Endothelial cell of umbilical vein (primary cell): ENCODE data around the gene AUTS2. TPM values are rescaled to one million over a fixed set of nuclear protein-coding genes. Genes with fewer than 3 reads are reported as not detected.

Source experiments
- BruUV-seq: library from RNA; stranded (reverse); fragments of 400-500 nt; replicated peaks from 2 replicates; lab custom pipeline; 2021; lab: Mats Ljungman, UMichigan
- CTCF ChIA-PET: fragments of 300-600, 350-600 bp; sonication (Branson Sonifier 250); formaldehyde crosslinking; loops from one replicate; lab custom pipeline; 2021; ENCODE audit warnings: antibody characterized with exemption, inconsistent platforms; lab: Charles Lee
- POLR2A ChIA-PET: fragments of 300-600, 350-600 bp; sonication (Branson Sonifier 250); formaldehyde crosslinking; loops from one replicate; lab custom pipeline; 2021; ENCODE audit warnings: antibody characterized with exemption, inconsistent platforms; lab: Charles Lee
- DNase-seq: peaks from one replicate; pipeline ENCODE4 v3.0.0-alpha.2; 2011; ENCODE audit warnings: low read depth, low spot score
- FAIRE-seq: peaks from 2 replicates; lab custom pipeline; 2011; peaks lifted over from hg19 to GRCh38; lab: Jason Lieb, UNC
- H2AFZ ChIP-seq: 2 replicates; pipeline ENCODE4 v1.6.0; 2012; ENCODE audit warnings: low read depth, low read length, control low read depth, inconsistent platforms
- H3K27ac ChIP-seq: 2 replicates; pipeline ENCODE4 v1.5.1; 2011; ENCODE audit warnings: low read depth, mild to moderate bottlenecking, control low read depth, low read length, moderate library complexity; ENCODE audit not compliant: insufficient read depth
- H3K27me3 ChIP-seq, 2 experiments: 2 replicates each; pipeline versions ENCODE4 v1.6.0 to v1.6.1; 2011; ENCODE audit warnings: low read length in 2 of 2, mixed read lengths in 1 of 2; ENCODE audit not compliant: control insufficient read depth in 2 of 2, insufficient read depth in 2 of 2
- H3K36me3 ChIP-seq, 2 experiments: 2 replicates in 1 of 2; 3 replicates in 1 of 2; pipeline ENCODE4 v1.5.1; 2011; ENCODE audit warnings: low read length in 2 of 2, mild to moderate bottlenecking in 1 of 2, moderate library complexity in 1 of 2; ENCODE audit not compliant: control insufficient read depth in 2 of 2, insufficient read depth in 2 of 2; ENCODE audit errors: extremely low read depth in 1 of 2
- H3K4me1 ChIP-seq: 3 replicates; pipeline ENCODE4 v1.5.1; 2011; ENCODE audit warnings: mild to moderate bottlenecking, low read length; ENCODE audit not compliant: control insufficient read depth, insufficient read depth; ENCODE audit errors: extremely low read depth
- H3K4me2 ChIP-seq: 2 replicates; pipeline ENCODE4 v1.6.1; 2011; ENCODE audit warnings: low read length, control low read depth, mixed read lengths; ENCODE audit not compliant: insufficient read depth
- H3K4me3 ChIP-seq, 3 experiments: fragments of 200-600 bp in 1 of 3; sonication (generic), shearing (Covaris generic) in 1 of 3; replicated peaks in 1 of 3; 2 replicates each; pipeline ENCODE4 v1.5.1; 2011 to 2016; ENCODE audit warnings: control low read depth in 3 of 3, low read length in 3 of 3, mild to moderate bottlenecking in 2 of 3, inconsistent platforms in 1 of 3, low read depth in 1 of 3, moderate library complexity in 1 of 3; ENCODE audit not compliant: insufficient read depth in 1 of 3
- H3K79me2 ChIP-seq: 2 replicates; pipeline ENCODE4 v1.6.0; 2012; ENCODE audit warnings: low read length, inconsistent platforms; ENCODE audit not compliant: control insufficient read depth, insufficient read depth
- H3K9ac ChIP-seq: replicated peaks from 2 replicates; pipeline ENCODE3; 2011; ENCODE audit warnings: low read length, control low read depth; ENCODE audit not compliant: insufficient read depth; ENCODE audit errors: extremely low read depth
- H3K9me1 ChIP-seq: replicated peaks from 3 replicates; pipeline ENCODE4 v1.6.0; 2011; ENCODE audit warnings: mild to moderate bottlenecking, low read length; ENCODE audit not compliant: control insufficient read depth, insufficient read depth; ENCODE audit errors: extremely low read depth
- H3K9me3 ChIP-seq: replicated peaks from 2 replicates; pipeline ENCODE4 v1.5.1; 2012; ENCODE audit warnings: low read length, inconsistent platforms; ENCODE audit not compliant: control insufficient read depth, insufficient read depth
- H4K20me1 ChIP-seq: replicated peaks from 2 replicates; pipeline ENCODE3; 2011; ENCODE audit warnings: mild to moderate bottlenecking, low read length; ENCODE audit not compliant: control insufficient read depth, insufficient read depth; ENCODE audit errors: extremely low read depth
- CTCF ChIP-seq, 2 donors: IDR thresholded peaks; 1 replicate in 1 of 2; 2 replicates in 1 of 2; pipeline ENCODE4 v1.5.1; 2011; ENCODE audit warnings: low read length in 2 of 2, mild to moderate bottlenecking in 2 of 2, moderate library complexity in 2 of 2, control low read depth in 1 of 2, inconsistent platforms in 1 of 2, low read depth in 1 of 2; ENCODE audit not compliant: insufficient read depth in 1 of 2; ENCODE audit errors: extremely low read depth in 1 of 2
- EZH2 ChIP-seq: IDR thresholded peaks from 2 replicates; pipeline ENCODE4 v1.6.1; 2012; ENCODE audit warnings: borderline replicate concordance, low read depth, mild to moderate bottlenecking, moderate library complexity, low read length, inconsistent platforms; ENCODE audit not compliant: severe bottlenecking
- FOS ChIP-seq: IDR thresholded peaks from 2 replicates; pipeline ENCODE4 v1.6.1; 2011; ENCODE audit warnings: mild to moderate bottlenecking, low read length, moderate library complexity, borderline replicate concordance; ENCODE audit not compliant: insufficient read depth
- GATA2 ChIP-seq: IDR thresholded peaks from 2 replicates; pipeline ENCODE4 v1.7.0; 2011; ENCODE audit warnings: low read depth, mild to moderate bottlenecking, moderate library complexity, mixed read lengths, low read length; ENCODE audit not compliant: insufficient read length, insufficient read depth
- JUN ChIP-seq: IDR thresholded peaks from 2 replicates; pipeline ENCODE4 v1.6.1; 2011; ENCODE audit warnings: borderline replicate concordance, low read depth; ENCODE audit not compliant: insufficient read length, insufficient read depth
- MAX ChIP-seq: IDR thresholded peaks from 2 replicates; pipeline ENCODE4 v1.6.1; 2011; ENCODE audit not compliant: insufficient read depth, insufficient read length
- MYC ChIP-seq: IDR thresholded peaks from one replicate; pipeline ENCODE4 v1.6.1; 2011; ENCODE audit warnings: mild to moderate bottlenecking, low read depth, low read length
- POLR2A ChIP-seq: IDR thresholded peaks from 2 replicates; pipeline ENCODE4 v1.6.1; 2012; ENCODE audit warnings: low read depth, mild to moderate bottlenecking, control low read depth, low read length
- POLR2AphosphoS5 ChIP-seq: IDR thresholded peaks from 2 replicates; pipeline ENCODE4 v1.6.1; 2012; ENCODE audit warnings: low read depth, mild to moderate bottlenecking, control low read depth, low read length, moderate library complexity; ENCODE audit not compliant: insufficient read depth
- dilution Hi-C: fragments of 300-500 bp; cut with MboI; formaldehyde crosslinking; loops from one replicate; pipeline ENCODE4 v1.15.0; 2019; ENCODE audit warnings: low sequenced_read_pairs; ENCODE audit not compliant: extremely low pct_ligation_motif_present
- intact Hi-C: fragments of 100-400 bp; cut with micrococcal nuclease; formaldehyde crosslinking; loops from one replicate; pipeline ENCODE4 v1.10.0; 2022
- polyA plus RNA-seq, 4 experiments: library from polyadenylated mRNA; depleted of rRNA in 3 of 4; stranded (reverse) in 3 of 4; unstranded in 1 of 4; fragments of >200 nt; gene quantifications; 2 replicates each; pipeline versions ENCODE4 v1.2.1 to v1.2.3, GENCODE V29; 2011 to 2012; ENCODE audit warnings: missing spikeins in 1 of 4
- total RNA-seq: library from RNA; stranded (reverse); gene quantifications from 2 replicates; pipeline ENCODE4 v1.2.3, GENCODE V29; 2021

Gene AUTS2
- total and polyA plus RNA-seq, 2 donors (not counting 3 experiments of a cell fraction or from before 2014, with no cell fraction given), result 0.59 to 8.0 TPM

- no TSS peak for BruUV-seq
- intact Hi-C loops, result no loop called here
Measured at GRCh38 chr7:70355198-70356020, 757.1 kb downstream of the AUTS2 start.

More at GRCh38 chr7:70355198-70356020, 757.1 kb downstream of the AUTS2 start:
- TF ChIP-seq MAX, result no peak
- TF ChIP-seq EZH2, result no peak
- TF ChIP-seq POLR2A, result no peak
- no peak for TF ChIP-seq MYC
- TF ChIP-seq POLR2AphosphoS5, result no peak
- no peak for TF ChIP-seq GATA2
- no peak for TF ChIP-seq FOS
- no peak for TF ChIP-seq CTCF (IDR thresholded peaks at IDR 0.05; ENCODE audit: extremely low read depth in 1 of 2, insufficient read depth in 1 of 2, low read depth in 1 of 2, low read length in 2 of 2)
- no peak for TF ChIP-seq JUN
- Histone ChIP-seq H3K9me3 (no peaks in the 10 kb centered on the region), H3K79me2 (no peaks in the 10 kb centered on the region), H3K27ac (no peak overlapping the region), H2AFZ (no peak overlapping the region), H3K4me1 (no peaks in the 10 kb centered on the region), H3K9me1 (no peaks in the 10 kb centered on the region), H4K20me1 (no peaks in the 10 kb centered on the region), H3K36me3 (no peaks in the 10 kb centered on the region), H3K4me2 (no peak overlapping the region), H3K4me3 (no peak overlapping the region), H3K9ac (no peak overlapping the region), H3K27me3 (no peaks in the 10 kb centered on the region)
- dilution Hi-C loops, result no loop called here
- POLR2A ChIA-PET, result no interaction called here
- CTCF ChIA-PET, result no interaction called here
- no peak for DNase-seq
- no peak for FAIRE-seq
